ENCODE results near the gene RBM24. TPM values are rescaled to one million over a fixed set of nuclear protein-coding genes. Genes with fewer than 3 reads are reported as not detected.

RBM24 gene
- total and polyA plus RNA-seq, 2 of the 4 experiments (the other 2 are of a cell fraction), result 4.1 to 6.6 TPM

GRCh38 chr6:17336425-17336824 lies 55.3 kb downstream of the RBM24 start:
- DNase-seq (peak; percentile 96), ATAC-seq (ENCODE audit: low read depth) (peak; percentile 91)
- H3K9me3 ChIP-seq (ENCODE audit: control insufficient read depth, insufficient read depth, low read length), result peaks cover 7% of the 10 kb centered on the region
- peak overlapping the region; percentile 65 for H2BK5ac ChIP-seq (ENCODE audit: low read depth, low read length, poor library complexity, severe bottlenecking)
- no peak overlapping the region for H3K23ac ChIP-seq (ENCODE audit: low read depth, low read length)
- TF ChIP-seq POLR2A (IDR thresholded peaks at IDR 0.05; ENCODE audit: low read depth, low read length) (no peak), MAFK (IDR thresholded peaks at IDR 0.05; ENCODE audit: low read depth, low read length) (no peak), SMC3 (IDR thresholded peaks at IDR 0.05; ENCODE audit: low read depth, low read length) (no peak), RCOR1 (IDR thresholded peaks at IDR 0.05; ENCODE audit: insufficient replicate concordance, low read length) (peak; percentile 34)
- TF ChIP-seq, protein P1, sequence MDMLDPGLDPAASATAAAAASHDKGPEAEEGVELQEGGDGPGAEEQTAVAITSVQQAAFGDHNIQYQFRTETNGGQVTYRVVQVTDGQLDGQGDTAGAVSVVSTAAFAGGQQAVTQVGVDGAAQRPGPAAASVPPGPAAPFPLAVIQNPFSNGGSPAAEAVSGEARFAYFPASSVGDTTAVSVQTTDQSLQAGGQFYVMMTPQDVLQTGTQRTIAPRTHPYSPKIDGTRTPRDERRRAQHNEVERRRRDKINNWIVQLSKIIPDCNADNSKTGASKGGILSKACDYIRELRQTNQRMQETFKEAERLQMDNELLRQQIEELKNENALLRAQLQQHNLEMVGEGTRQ (IDR thresholded peaks at IDR 0.05; ENCODE audit: low read depth, low read length), result no peak
- H3K4me2 ChIP-seq (ENCODE audit: low read depth, low read length), result peak overlapping the region; percentile 69
- peak overlapping the region; percentile 90 for H3K18ac ChIP-seq (ENCODE audit: low read depth, low read length)
- no peak overlapping the region for H2BK120ac ChIP-seq (ENCODE audit: low read depth, low read length)
- no peak overlapping the region for H3K9ac ChIP-seq (ENCODE audit: low read depth, low read length)
- H2BK20ac ChIP-seq (ENCODE audit: low read depth, low read length), result no peak overlapping the region
- peak overlapping the region; percentile 91; the same call in 1 of the 2 replicates for H3K27ac ChIP-seq (ENCODE audit: insufficient read depth, low read length)
- H3K9me1 ChIP-seq (ENCODE audit: insufficient read depth, low read length), result no peaks in the 10 kb centered on the region
- no peak overlapping the region for H3K14ac ChIP-seq (replicated peaks; ENCODE audit: low read depth, low read length)
- no peak overlapping the region for H3K56ac ChIP-seq (ENCODE audit: extremely low read depth, insufficient read depth, low read length)
- CTCF ChIA-PET, result no interaction called here
- H2BK15ac ChIP-seq (ENCODE audit: low read depth, low read length), result no peak overlapping the region
- no CpG with 5 or more reads among the region's 2 CpGs for WGBS, 2 experiments (ENCODE audit: extremely low coverage in 2 of 2, insufficient read length in 1 of 2)
- no peak overlapping the region for H2AK9ac ChIP-seq (replicated peaks; ENCODE audit: low read depth, low read length, poor library complexity)
- no peak overlapping the region for H2AFZ ChIP-seq (replicated peaks; ENCODE audit: low read length, poor library complexity)
- H3K4me3 ChIP-seq (ENCODE audit: insufficient read depth, low read depth, low read length), result no peak overlapping the region
- H4K20me1 ChIP-seq (ENCODE audit: insufficient read depth, low read length), result no peaks in the 10 kb centered on the region
- no peak overlapping the region for H4K5ac ChIP-seq (ENCODE audit: low read depth, low read length)
- intact Hi-C loops (cut with micrococcal nuclease) (no loop called here), dilution Hi-C loops (cut with HindIII; ENCODE audit: low sequenced_read_pairs, unreplicated experiment) (no loop called here), in situ Hi-C loops (cut with MboI; ENCODE audit: low sequenced_read_pairs) (no loop called here)
- H4K8ac ChIP-seq (ENCODE audit: low read depth in 2 of 2, low read length in 2 of 2), result no peak overlapping the region
- BruUV-seq (replicated peaks), result no TSS peak
- no peak overlapping the region for H2AK5ac ChIP-seq (ENCODE audit: low read depth, low read length)
- no peak overlapping the region for H3K4ac ChIP-seq (ENCODE audit: low read depth, low read length)
- H3K4me1 ChIP-seq (ENCODE audit: control insufficient read depth, insufficient read depth, low read length), result peaks cover 2% of the 10 kb centered on the region
- no peaks in the 10 kb centered on the region for H3K79me1 ChIP-seq (ENCODE audit: low read depth in 1 of 2, low read length in 2 of 2)
- H3K36me3 ChIP-seq (ENCODE audit: control insufficient read depth, insufficient read depth, low read length), result no peaks in the 10 kb centered on the region
- H4K91ac ChIP-seq (ENCODE audit: insufficient read depth, low read depth, low read length), result no peak overlapping the region
- no peaks in the 10 kb centered on the region for H3K27me3 ChIP-seq (ENCODE audit: control insufficient read depth, insufficient read depth, low read length)
- POLR2A ChIA-PET (ENCODE audit: unreplicated experiment), result no interaction called here
